Activated naive CD4-positive, alpha-beta T cell treated with anti-CD3 and anti-CD28 coated beads, Interleukin-2, amount 10 ng/mL, durations not matched to agents 5 hours and 36 hours (primary cell): ENCODE data around the gene C19orf12. TPM values are rescaled to one million over a fixed set of nuclear protein-coding genes. Genes with fewer than 3 reads are reported as not detected.

ENCODE experiments used
- total RNA-seq, 2 experiments: library from RNA; stranded (reverse); gene quantifications; one replicate each; pipeline ENCODE4 v1.2.3, GENCODE V29; 2021

Gene C19orf12
- 10 to 100 TPM; 38.2 to 38.6 TPM for total RNA-seq

DNA sequence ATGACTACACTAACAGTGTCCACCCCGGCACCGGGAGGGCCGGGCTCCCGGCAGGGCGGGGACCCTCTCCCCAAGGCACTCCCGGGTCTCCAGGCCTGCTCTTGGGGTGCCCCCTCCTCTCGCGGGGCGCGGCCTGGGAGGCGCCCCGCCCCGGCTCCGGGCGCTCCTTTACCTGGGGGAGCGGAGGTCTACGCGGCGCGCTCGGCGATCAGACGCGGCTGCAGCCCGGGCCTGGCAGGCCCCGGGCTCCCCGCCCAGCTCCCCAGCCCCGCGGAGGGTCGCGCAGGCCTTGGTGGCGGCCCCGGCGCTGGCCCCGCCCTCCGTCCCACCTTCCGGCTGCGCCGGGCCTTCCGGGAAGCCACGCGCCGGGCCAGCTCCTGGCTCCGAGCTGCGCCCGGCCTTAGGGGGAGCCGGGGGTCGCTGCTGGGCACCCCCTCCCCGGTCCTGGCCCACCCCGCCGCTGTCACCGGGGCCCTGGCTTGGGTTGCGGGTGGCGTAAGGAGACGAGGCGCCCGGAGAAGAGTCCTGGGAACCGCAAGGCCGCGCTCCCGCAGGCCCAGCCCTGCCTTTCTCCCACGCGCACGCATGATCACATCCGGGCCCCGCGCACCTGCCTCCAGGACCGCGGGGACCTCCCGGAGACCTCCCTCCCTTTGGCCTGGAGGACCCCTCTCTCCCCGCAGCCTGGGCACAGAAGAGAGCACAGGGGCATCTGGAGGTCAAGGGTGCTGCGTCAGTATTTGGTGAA lies at the start of gene C19orf12:
TSS of gene C19orf12 (minus strand) at position 309 of the 748 bp plus-strand sequence. CDS start 6,848 bp downstream, outside the sequence.

DNA sequence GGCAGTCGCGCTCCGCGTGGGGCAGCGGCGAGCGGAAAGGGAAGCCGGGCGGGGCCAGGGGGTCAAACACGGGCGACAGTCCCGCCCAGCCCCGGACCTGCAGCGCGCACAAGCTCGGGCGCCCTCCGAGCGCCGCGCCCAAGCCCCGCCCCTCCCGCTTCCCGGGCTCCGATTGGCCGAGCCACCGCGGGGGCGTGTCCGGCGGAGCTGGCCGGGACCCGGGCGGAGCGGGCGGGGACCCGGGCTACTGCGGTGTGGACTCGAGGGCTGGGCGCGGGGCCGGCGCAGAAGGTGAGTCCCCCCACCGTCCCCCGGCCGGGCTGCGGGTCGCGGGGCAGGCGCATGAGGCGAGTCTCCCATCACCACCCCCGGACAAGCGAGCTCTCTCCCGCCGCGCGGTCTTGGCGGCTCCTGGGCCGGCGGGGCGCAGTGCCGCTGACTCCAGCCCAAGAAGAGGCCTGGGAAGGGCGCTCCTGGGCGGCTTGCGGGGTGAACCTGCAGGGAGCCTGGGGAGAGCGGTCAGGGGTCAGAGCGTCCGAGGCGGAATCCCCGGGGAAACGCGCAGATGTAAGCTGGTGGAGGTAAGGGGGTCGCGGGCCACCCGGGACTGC lies 49.7 kb downstream of the C19orf12 start, which contains the start of gene PLEKHF1:
TSS of gene PLEKHF1 (plus strand) at position 247 of the 611 bp plus-strand sequence. CDS start 8,379 bp downstream, outside the sequence.

Other genes starting within 250 kb of the C19orf12 start
- gene VSTM2B, start 189.3 kb downstream of the C19orf12 start, total RNA-seq, result not detected
- 10 to 100 TPM; 78.7 to 80.1 TPM for gene POP4, start 109.0 kb downstream of the C19orf12 start, total RNA-seq
- gene PLEKHF1, start 49.8 kb downstream of the C19orf12 start, total RNA-seq, result 10 to 100 TPM; 42.3 to 47.4 TPM
- 10 to 100 TPM; 31.9 to 37.3 TPM for gene CCNE1, start 96.7 kb upstream of the C19orf12 start, total RNA-seq
- gene URI1, start 227.0 kb upstream of the C19orf12 start, total RNA-seq, result 10 to 100 TPM; 52.7 to 55.4 TPM